Heart left ventricle (tissue), 13 donors: ENCODE measurements around the gene EXOC4.

Source experiments
- POLR2A ChIP-seq, 2 donors: fragments of 450-650 bp; IDR thresholded peaks; one replicate each; pipeline ENCODE4 v1.6.1; 2017; ENCODE audit warnings: antibody characterized with exemption in 2 of 2, mild to moderate bottlenecking in 2 of 2, moderate library complexity in 2 of 2
- TF ChIP-seq, protein P1 (sequence below), 12 donors: fragments of 200-600 bp; sonication (generic) in 4 of 12; IDR thresholded peaks; one replicate each; pipeline versions ENCODE4 v1.5.0 to v1.8.0; 2018 to 2022; ENCODE audit warnings: antibody characterized with exemption in 12 of 12, mild to moderate bottlenecking in 5 of 12
- donor health status: ischemic (EF 13 %, LVEDD 7.1; RV severe dilation, severe dysfunction).
- donor health status: DM: no; HTN: yes; CAD: no.
- donor health status: DM: no; HTN: no; CAD: no.
- donor health status: ischemic (EF 25% LVEDD 6.9; RV normal size, moderate dysfunction).
- donor health status: ischemic (EF 25% LVEDD 5.7; RV mildly dilated, moderate dysfunction).
- donor health status: ischemic (EF 35%, LVEDD 5.7; RV mildly dilated, moderate dysfunction).
- donor health status: nonischemic (EF 11% LVEDD 7.7; RV severe dilation, severe dysfunction).
- donor health status: DM: yes; HTN: yes; CAD: no.
- donor health status: PGD.
- donor health status: ischemic (EF 29% LVEDD 5.4; RV normal size, mild dysfunction).
- donor health status: nonischemic (EF 23%, LVEDD 6.1; RV moderate dilation, normal function).

DNA sequence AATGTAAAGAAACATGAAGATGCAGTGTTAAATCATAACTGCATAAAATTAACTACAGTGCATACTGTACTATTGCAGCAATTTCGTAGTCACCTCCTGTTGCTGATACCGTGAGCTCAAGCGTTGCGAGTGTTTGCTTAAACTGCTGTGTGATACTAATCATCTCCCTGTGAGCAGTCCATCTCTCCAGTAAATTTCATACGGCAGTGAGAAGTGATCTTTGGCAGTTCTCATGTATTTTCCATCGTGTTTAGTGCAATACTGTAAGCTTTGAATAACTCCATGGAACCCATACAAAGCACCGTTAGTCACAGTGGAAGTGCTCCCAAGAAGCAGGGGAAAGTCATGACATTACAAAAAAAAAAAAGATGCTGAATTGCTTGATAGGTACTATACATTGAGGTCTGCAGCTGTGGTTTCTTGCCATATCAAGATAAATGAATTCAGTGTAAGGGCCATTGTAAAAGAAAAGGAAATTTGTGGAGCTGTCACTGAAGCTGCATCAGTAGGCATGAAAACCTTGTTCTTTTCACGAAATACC lies 360.4 kb downstream of the EXOC4 start:
- TF ChIP-seq, protein P1, sequence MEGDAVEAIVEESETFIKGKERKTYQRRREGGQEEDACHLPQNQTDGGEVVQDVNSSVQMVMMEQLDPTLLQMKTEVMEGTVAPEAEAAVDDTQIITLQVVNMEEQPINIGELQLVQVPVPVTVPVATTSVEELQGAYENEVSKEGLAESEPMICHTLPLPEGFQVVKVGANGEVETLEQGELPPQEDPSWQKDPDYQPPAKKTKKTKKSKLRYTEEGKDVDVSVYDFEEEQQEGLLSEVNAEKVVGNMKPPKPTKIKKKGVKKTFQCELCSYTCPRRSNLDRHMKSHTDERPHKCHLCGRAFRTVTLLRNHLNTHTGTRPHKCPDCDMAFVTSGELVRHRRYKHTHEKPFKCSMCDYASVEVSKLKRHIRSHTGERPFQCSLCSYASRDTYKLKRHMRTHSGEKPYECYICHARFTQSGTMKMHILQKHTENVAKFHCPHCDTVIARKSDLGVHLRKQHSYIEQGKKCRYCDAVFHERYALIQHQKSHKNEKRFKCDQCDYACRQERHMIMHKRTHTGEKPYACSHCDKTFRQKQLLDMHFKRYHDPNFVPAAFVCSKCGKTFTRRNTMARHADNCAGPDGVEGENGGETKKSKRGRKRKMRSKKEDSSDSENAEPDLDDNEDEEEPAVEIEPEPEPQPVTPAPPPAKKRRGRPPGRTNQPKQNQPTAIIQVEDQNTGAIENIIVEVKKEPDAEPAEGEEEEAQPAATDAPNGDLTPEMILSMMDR (IDR thresholded peaks at IDR 0.05) = no peak
- no peak for TF ChIP-seq POLR2A (IDR thresholded peaks at IDR 0.05)
